ENCODE measurements around the gene RPL28.

DNA sequence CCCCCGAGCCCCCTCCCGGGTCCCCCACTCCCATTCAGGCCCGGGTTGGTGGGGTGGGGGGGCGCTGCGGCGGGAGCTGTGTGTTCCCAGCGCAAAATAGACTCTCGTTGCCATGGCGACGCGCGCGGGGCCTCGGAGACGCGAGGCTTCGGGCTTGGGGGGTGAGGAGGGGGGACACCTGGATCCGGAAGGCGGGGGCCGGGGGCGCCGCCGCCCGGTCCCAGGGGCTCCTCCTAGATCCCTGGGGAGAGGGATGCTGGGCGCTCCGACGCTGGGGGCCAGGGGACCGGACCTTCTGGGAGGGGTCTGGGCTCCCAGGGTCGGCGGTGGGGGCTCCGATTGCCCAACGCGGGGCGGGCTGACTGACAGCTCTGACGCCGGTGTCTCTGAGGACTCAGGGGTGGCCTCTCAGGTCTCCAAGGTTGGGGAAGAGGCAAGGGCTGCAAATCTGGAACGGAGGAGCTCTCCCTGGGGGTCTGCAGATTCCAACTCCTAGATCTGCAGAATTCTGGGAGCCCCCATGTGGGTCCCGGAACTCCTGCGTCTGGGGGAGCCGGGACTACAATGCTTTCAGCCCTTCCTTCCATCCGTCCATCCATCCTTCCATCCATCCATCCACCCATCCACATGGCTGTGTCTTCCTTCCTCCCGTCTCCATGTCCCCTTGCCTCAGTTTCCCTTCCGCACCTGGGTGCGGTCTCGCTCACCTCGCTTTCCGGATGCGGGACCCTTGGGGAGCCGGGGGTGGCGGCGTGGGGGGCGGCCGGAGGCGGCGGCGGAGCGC lies 66.4 kb downstream of the RPL28 start:
- TF ChIP-seq, protein P1, sequence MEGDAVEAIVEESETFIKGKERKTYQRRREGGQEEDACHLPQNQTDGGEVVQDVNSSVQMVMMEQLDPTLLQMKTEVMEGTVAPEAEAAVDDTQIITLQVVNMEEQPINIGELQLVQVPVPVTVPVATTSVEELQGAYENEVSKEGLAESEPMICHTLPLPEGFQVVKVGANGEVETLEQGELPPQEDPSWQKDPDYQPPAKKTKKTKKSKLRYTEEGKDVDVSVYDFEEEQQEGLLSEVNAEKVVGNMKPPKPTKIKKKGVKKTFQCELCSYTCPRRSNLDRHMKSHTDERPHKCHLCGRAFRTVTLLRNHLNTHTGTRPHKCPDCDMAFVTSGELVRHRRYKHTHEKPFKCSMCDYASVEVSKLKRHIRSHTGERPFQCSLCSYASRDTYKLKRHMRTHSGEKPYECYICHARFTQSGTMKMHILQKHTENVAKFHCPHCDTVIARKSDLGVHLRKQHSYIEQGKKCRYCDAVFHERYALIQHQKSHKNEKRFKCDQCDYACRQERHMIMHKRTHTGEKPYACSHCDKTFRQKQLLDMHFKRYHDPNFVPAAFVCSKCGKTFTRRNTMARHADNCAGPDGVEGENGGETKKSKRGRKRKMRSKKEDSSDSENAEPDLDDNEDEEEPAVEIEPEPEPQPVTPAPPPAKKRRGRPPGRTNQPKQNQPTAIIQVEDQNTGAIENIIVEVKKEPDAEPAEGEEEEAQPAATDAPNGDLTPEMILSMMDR (IDR thresholded peaks at IDR 0.05; ENCODE audit: low read length): no peak
- no peak for TF ChIP-seq EZH2 (optimal IDR thresholded peaks at IDR 0.05; ENCODE audit: low read depth, low read length)
